Measurements from ENCODE around the gene ETS1. TPM values are rescaled to one million over a fixed set of nuclear protein-coding genes. Genes with fewer than 3 reads are reported as not detected.

The ETS1 gene
- total RNA-seq, 1 experiment from 2014 or later: 29.9 TPM

DNA sequence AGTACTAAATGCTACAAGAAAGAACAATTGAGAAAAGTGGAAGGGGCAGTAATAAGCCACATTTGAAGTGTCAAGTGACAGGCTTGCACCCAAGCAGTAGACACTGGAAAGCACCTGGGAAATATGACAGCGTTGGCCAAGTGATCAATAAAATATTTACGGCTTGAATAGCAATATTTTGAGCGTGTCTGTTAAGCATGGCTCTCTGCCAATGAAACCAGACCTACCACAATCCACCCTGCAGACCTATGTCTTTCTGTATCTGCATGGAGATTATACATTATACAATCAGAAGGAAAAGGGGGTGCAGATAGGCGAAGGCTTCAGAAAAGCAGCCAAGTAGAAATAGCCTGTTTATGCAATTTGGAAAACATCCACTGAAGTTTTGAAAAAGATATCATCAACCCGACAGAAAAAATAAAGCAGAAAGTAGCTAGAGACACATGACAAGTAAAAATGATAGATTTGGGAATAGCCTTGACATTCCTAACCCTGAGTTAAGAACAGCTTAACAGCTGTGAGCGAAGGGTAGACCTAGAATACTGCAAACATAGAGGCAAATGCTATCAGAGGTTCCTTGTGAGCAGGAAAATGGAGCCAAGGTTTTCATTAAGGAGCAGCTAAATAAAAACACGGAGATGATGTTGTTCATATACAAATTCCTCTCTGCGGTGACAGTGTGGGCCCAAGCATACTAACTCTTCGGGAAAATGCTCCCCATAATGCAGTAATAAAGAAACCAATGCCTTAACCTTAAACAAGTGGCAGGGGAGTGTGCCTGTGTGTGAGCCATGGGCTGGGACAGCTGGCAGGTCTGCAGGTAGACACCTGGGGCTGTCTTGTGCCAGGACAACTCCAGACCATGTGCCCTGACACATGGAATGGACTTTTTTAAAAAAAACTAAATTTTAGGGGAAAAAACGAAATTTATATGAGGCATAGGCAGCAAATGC, 71.3 kb downstream of the ETS1 start:
- H3K18ac ChIP-seq (ENCODE audit: insufficient read length, low read depth, low read length): no peak overlapping the region
- TF ChIP-seq CTCF (conservative IDR thresholded peaks at IDR 0.05): no peak
- H2BK12ac ChIP-seq (ENCODE audit: insufficient read length, low read depth, low read length): no peak overlapping the region
- no peak overlapping the region for H2BK120ac ChIP-seq (ENCODE audit: low read depth, low read length, poor library complexity, severe bottlenecking)
- no peaks in the 10 kb centered on the region for H3K23me2 ChIP-seq (ENCODE audit: insufficient read length, low read depth, low read length, poor library complexity, severe bottlenecking)
- no peak overlapping the region for H4K5ac ChIP-seq (ENCODE audit: insufficient read length, low read depth, low read length)
- H3K27ac ChIP-seq (ENCODE audit: insufficient read length, low read depth, low read length): no peak overlapping the region
- no peak overlapping the region for H3K14ac ChIP-seq (ENCODE audit: insufficient read depth, low read length)
- Mint-ChIP-seq H3K36me3 (ENCODE audit: insufficient read depth in 1 of 3, low read depth in 3 of 3) (no peaks in the 10 kb centered on the region), H3K4me3 (no peak overlapping the region), H3K4me1 (peaks cover 27 to 29% of the 10 kb centered on the region in 2 experiments), H3K27me3 (ENCODE audit: low read depth) (peaks cover 3% of the 10 kb centered on the region), H3K27ac (no peak overlapping the region), H3K9me3 (no peaks in the 10 kb centered on the region)
- no peak for DNase-seq
- H3K79me2 ChIP-seq (ENCODE audit: insufficient read depth, low read length): peaks cover 2% of the 10 kb centered on the region; the same call in 1 of the 2 replicates
- no peak overlapping the region for H2BK20ac ChIP-seq (ENCODE audit: low read depth, low read length, poor library complexity, severe bottlenecking)
- H2BK15ac ChIP-seq (ENCODE audit: low read depth, low read length): no peak overlapping the region
- no peaks in the 10 kb centered on the region for H4K20me1 ChIP-seq (ENCODE audit: control insufficient read depth, insufficient read depth, insufficient read length)
- H4K91ac ChIP-seq (ENCODE audit: insufficient read length, low read depth, low read length): no peak overlapping the region
- peaks cover 4% of the 10 kb centered on the region for H3K79me1 ChIP-seq (ENCODE audit: insufficient read depth, low read depth, low read length, poor library complexity, severe bottlenecking)
- no peak overlapping the region for H3K9ac ChIP-seq (ENCODE audit: extremely low read depth, insufficient read length, low read length)
- WGBS (ENCODE audit: extremely low coverage, insufficient read length, low lambda C conversion rate): no CpG with 5 or more reads among the region's 10 CpGs
- no peak overlapping the region for H4K8ac ChIP-seq (replicated peaks; ENCODE audit: insufficient read length, low read depth, low read length)
- H2BK5ac ChIP-seq (ENCODE audit: insufficient read length, low read length): no peak overlapping the region
- H3K9me3 ChIP-seq (ENCODE audit: control insufficient read depth, low read depth, low read length): no peaks in the 10 kb centered on the region
- H3K27me3 ChIP-seq (ENCODE audit: insufficient read depth, low read length): no peaks in the 10 kb centered on the region; the same call in 1 of the 2 replicates
- H2AK5ac ChIP-seq (ENCODE audit: insufficient read length, low read length): no peak overlapping the region
- no peak overlapping the region for H3K4me2 ChIP-seq (ENCODE audit: insufficient read depth, insufficient read length, low read length)
- no peak overlapping the region for H3K56ac ChIP-seq (ENCODE audit: insufficient read length, low read depth, low read length)
- no peak overlapping the region for H3K4ac ChIP-seq (ENCODE audit: low read depth, low read length)
- no peak overlapping the region for H3T11ph ChIP-seq (ENCODE audit: low read length)
- H2AFZ ChIP-seq (ENCODE audit: low read length): no peak overlapping the region
- no peak overlapping the region for H3K23ac ChIP-seq (ENCODE audit: insufficient read length, low read depth, low read length)
- peaks cover 6% of the 10 kb centered on the region; the same call in 1 of the 2 replicates for H3K4me1 ChIP-seq (ENCODE audit: insufficient read depth, low read length)

Measured in H9 (cell line).